ENCODE results near the gene DDAH1. TPM values are rescaled to one million over a fixed set of nuclear protein-coding genes. Genes with fewer than 3 reads are reported as not detected.

The DDAH1 gene
- total RNA-seq, 1 experiment from 2014 or later, result 36.3 TPM

DNA sequence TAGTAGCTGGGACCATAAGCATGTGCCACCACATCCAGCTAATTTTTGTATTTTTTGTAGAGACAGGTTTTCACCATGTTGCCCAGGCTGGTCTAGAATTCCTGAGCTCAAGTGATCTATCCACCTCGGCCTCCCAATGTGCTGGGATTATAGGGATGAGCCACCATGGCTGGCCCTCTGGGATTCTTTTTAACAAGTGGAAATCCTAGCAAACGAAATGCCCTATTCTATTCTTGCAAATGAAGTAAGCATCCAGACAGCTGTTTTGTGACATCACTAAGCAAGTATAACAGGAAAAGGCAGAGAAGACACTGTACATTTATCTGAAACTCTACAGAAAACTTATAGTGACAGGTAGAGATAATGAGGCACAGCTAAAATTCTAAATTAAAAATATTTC is 86.4 kb downstream of the DDAH1 start:
- no peak overlapping the region for H3K4ac ChIP-seq (ENCODE audit: low read depth, low read length)
- no peaks in the 10 kb centered on the region for H3K79me2 ChIP-seq (ENCODE audit: insufficient read depth, low read length)
- no peak overlapping the region for H3K4me2 ChIP-seq (ENCODE audit: insufficient read depth, insufficient read length, low read length)
- 0 out of 2 replicates have a peak, but pooled peaks cover 4% of the 10 kb centered on the region for H3K4me1 ChIP-seq (ENCODE audit: insufficient read depth, low read length)
- H2BK5ac ChIP-seq (ENCODE audit: insufficient read length, low read length), result no peak overlapping the region
- H2AK5ac ChIP-seq (ENCODE audit: insufficient read length, low read length), result no peak overlapping the region
- peaks cover 9 to 17% of the 10 kb centered on the region in 2 experiments for H3K4me1 Mint-ChIP-seq
- no peak overlapping the region for H4K5ac ChIP-seq (ENCODE audit: insufficient read length, low read depth, low read length)
- H3T11ph ChIP-seq (ENCODE audit: low read length), result no peak overlapping the region
- H3K14ac ChIP-seq (ENCODE audit: insufficient read depth, low read length), result no peak overlapping the region
- no peaks in the 10 kb centered on the region for H3K27me3 Mint-ChIP-seq (ENCODE audit: low read depth)
- WGBS (ENCODE audit: extremely low coverage, insufficient read length, low lambda C conversion rate), result no CpG with 5 or more reads among the region's 2 CpGs
- TF ChIP-seq, protein P1, sequence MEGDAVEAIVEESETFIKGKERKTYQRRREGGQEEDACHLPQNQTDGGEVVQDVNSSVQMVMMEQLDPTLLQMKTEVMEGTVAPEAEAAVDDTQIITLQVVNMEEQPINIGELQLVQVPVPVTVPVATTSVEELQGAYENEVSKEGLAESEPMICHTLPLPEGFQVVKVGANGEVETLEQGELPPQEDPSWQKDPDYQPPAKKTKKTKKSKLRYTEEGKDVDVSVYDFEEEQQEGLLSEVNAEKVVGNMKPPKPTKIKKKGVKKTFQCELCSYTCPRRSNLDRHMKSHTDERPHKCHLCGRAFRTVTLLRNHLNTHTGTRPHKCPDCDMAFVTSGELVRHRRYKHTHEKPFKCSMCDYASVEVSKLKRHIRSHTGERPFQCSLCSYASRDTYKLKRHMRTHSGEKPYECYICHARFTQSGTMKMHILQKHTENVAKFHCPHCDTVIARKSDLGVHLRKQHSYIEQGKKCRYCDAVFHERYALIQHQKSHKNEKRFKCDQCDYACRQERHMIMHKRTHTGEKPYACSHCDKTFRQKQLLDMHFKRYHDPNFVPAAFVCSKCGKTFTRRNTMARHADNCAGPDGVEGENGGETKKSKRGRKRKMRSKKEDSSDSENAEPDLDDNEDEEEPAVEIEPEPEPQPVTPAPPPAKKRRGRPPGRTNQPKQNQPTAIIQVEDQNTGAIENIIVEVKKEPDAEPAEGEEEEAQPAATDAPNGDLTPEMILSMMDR (conservative IDR thresholded peaks at IDR 0.05), result no peak
- no peak overlapping the region for H2AFZ ChIP-seq (ENCODE audit: low read length)
- H3K4me3 Mint-ChIP-seq, result no peak overlapping the region
- H3K79me1 ChIP-seq (ENCODE audit: insufficient read depth, low read depth, low read length, poor library complexity, severe bottlenecking), result no peaks in the 10 kb centered on the region
- H3K36me3 Mint-ChIP-seq (ENCODE audit: insufficient read depth in 1 of 3, low read depth in 3 of 3), result peaks cover 7 to 20% (median 7%) of the 10 kb centered on the region in 3 experiments
- no peak overlapping the region for H3K27ac Mint-ChIP-seq
- H3K27ac ChIP-seq (ENCODE audit: insufficient read length, low read depth, low read length), result no peak overlapping the region
- no peak overlapping the region for H4K8ac ChIP-seq (replicated peaks; ENCODE audit: insufficient read length, low read depth, low read length)
- no peaks in the 10 kb centered on the region for H3K23me2 ChIP-seq (ENCODE audit: insufficient read length, low read depth, low read length, poor library complexity, severe bottlenecking)
- H3K9me3 Mint-ChIP-seq, result peaks cover 15 to 16% of the 10 kb centered on the region in 2 experiments
- no peak for DNase-seq
- H3K56ac ChIP-seq (ENCODE audit: insufficient read length, low read depth, low read length), result no peak overlapping the region
- no peak overlapping the region for H2BK12ac ChIP-seq (ENCODE audit: insufficient read length, low read depth, low read length)
- H3K23ac ChIP-seq (ENCODE audit: insufficient read length, low read depth, low read length), result no peak overlapping the region
- H3K18ac ChIP-seq (ENCODE audit: insufficient read length, low read depth, low read length), result no peak overlapping the region
- H2BK15ac ChIP-seq (ENCODE audit: low read depth, low read length), result no peak overlapping the region
- no peaks in the 10 kb centered on the region for H3K9me3 ChIP-seq (ENCODE audit: control insufficient read depth, low read depth, low read length)
- H3K9ac ChIP-seq (ENCODE audit: extremely low read depth, insufficient read length, low read length), result no peak overlapping the region
- no peak overlapping the region for H2BK20ac ChIP-seq (ENCODE audit: low read depth, low read length, poor library complexity, severe bottlenecking)
- H4K20me1 ChIP-seq (ENCODE audit: control insufficient read depth, insufficient read depth, insufficient read length), result no peaks in the 10 kb centered on the region
- no peaks in the 10 kb centered on the region for H3K27me3 ChIP-seq (ENCODE audit: insufficient read depth, low read length)
- H4K91ac ChIP-seq (ENCODE audit: insufficient read length, low read depth, low read length), result no peak overlapping the region
- H2BK120ac ChIP-seq (ENCODE audit: low read depth, low read length, poor library complexity, severe bottlenecking), result no peak overlapping the region

Data from H9 (cell line).